Keratinocyte (primary cell): ENCODE results near the gene PSMB2. TPM values are rescaled to one million over a fixed set of nuclear protein-coding genes. Genes with fewer than 3 reads are reported as not detected.

ENCODE experiments used
- DNase-seq: peaks from one replicate; pipeline ENCODE4 v3.0.0-alpha.2; 2011; ENCODE audit warnings: low read depth, missing footprints, low spot score
- FAIRE-seq: peaks from 2 replicates; lab custom pipeline; 2011; peaks lifted over from hg19 to GRCh38; lab: Jason Lieb, UNC
- H2AFZ ChIP-seq: 2 replicates; pipeline ENCODE4 v1.6.0; 2012; ENCODE audit warnings: low read length, control low read depth, inconsistent platforms; ENCODE audit not compliant: control insufficient read depth
- H3K27ac ChIP-seq: 2 replicates; pipeline ENCODE4 v1.5.1; 2011; ENCODE audit warnings: low read length; ENCODE audit not compliant: control insufficient read depth, insufficient read depth
- H3K27me3 ChIP-seq: 3 replicates; pipeline ENCODE4 v1.6.0; 2011; ENCODE audit warnings: low read length; ENCODE audit not compliant: control insufficient read depth, insufficient read depth; ENCODE audit errors: extremely low read depth
- H3K36me3 ChIP-seq, 2 experiments: 2 replicates in 1 of 2; 3 replicates in 1 of 2; pipeline ENCODE4 v1.5.1; 2011; ENCODE audit warnings: low read length in 2 of 2, mild to moderate bottlenecking in 1 of 2; ENCODE audit not compliant: control insufficient read depth in 2 of 2, insufficient read depth in 2 of 2; ENCODE audit errors: extremely low read depth in 1 of 2
- H3K4me1 ChIP-seq: 3 replicates; pipeline ENCODE4 v1.5.1; 2011; ENCODE audit warnings: low read length; ENCODE audit not compliant: control insufficient read depth, insufficient read depth; ENCODE audit errors: extremely low read depth
- H3K4me2 ChIP-seq: 3 replicates; pipeline ENCODE4 v1.6.0; 2011; ENCODE audit warnings: low read depth, low read length; ENCODE audit not compliant: control insufficient read depth, insufficient read depth; ENCODE audit errors: extremely low read depth
- H3K4me3 ChIP-seq, 3 experiments: fragments of 200-600 bp in 1 of 3; sonication (generic) in 1 of 3; 2 replicates in 2 of 3; 3 replicates in 1 of 3; pipeline ENCODE4 v1.5.1; 2011 to 2016; ENCODE audit warnings: low read length in 3 of 3, mild to moderate bottlenecking in 3 of 3, control low read depth in 2 of 3, inconsistent platforms in 1 of 3, low read depth in 1 of 3, mixed read lengths in 1 of 3, mixed run types in 1 of 3, moderate library complexity in 1 of 3; ENCODE audit not compliant: control insufficient read depth in 2 of 3, insufficient read depth in 2 of 3; ENCODE audit errors: extremely low read depth in 1 of 3
- H3K79me2 ChIP-seq: 2 replicates; pipeline ENCODE4 v1.6.0; 2012; ENCODE audit warnings: low read length; ENCODE audit not compliant: control insufficient read depth, insufficient read depth
- H3K9ac ChIP-seq: 3 replicates; pipeline ENCODE4 v1.6.0; 2011; ENCODE audit warnings: low read length; ENCODE audit not compliant: control insufficient read depth, insufficient read depth; ENCODE audit errors: extremely low read depth
- H3K9me1 ChIP-seq: 3 replicates; pipeline ENCODE4 v1.6.0; 2011; ENCODE audit warnings: low read length; ENCODE audit not compliant: control insufficient read depth, insufficient read depth; ENCODE audit errors: extremely low read depth
- H3K9me3 ChIP-seq: 2 replicates; pipeline ENCODE4 v1.5.1; 2012; ENCODE audit warnings: low read depth, low read length; ENCODE audit not compliant: control insufficient read depth
- H4K20me1 ChIP-seq: 3 replicates; pipeline ENCODE4 v1.6.0; 2011; ENCODE audit warnings: low read length; ENCODE audit not compliant: control insufficient read depth, insufficient read depth; ENCODE audit errors: extremely low read depth
- CTCF ChIP-seq, 3 experiments: IDR thresholded peaks in 1 of 3; conservative IDR thresholded peaks in 1 of 3; optimal IDR thresholded peaks in 1 of 3; 2 replicates in 2 of 3; 3 replicates in 1 of 3; pipeline versions ENCODE3 to v1.5.1; 2011; ENCODE audit warnings: low read length in 3 of 3, mild to moderate bottlenecking in 3 of 3, moderate library complexity in 2 of 3, control low read depth in 1 of 3, inconsistent platforms in 1 of 3; ENCODE audit not compliant: insufficient read depth in 2 of 3; ENCODE audit errors: extremely low read depth in 1 of 3
- EZH2 ChIP-seq: IDR thresholded peaks from one replicate; pipeline ENCODE4 v1.6.1; 2012; ENCODE audit warnings: inconsistent platforms, mild to moderate bottlenecking, low read length, moderate library complexity
- dilution Hi-C: fragments of 300-500 bp; cut with MboI; formaldehyde crosslinking; loops from one replicate; pipeline ENCODE4 v1.7.0; 2020; ENCODE audit warnings: low sequenced_read_pairs; ENCODE audit not compliant: extremely low pct_ligation_motif_present
- polyA plus RNA-seq, 5 experiments: library from polyadenylated mRNA; depleted of rRNA in 3 of 5; stranded (reverse) in 3 of 5; stranded (forward) in 1 of 5; unstranded in 1 of 5; fragments of >200 nt; gene quantifications; 1 replicate in 1 of 5; 2 replicates in 3 of 5; 3 replicates in 1 of 5; pipeline versions ENCODE4 v1.2.1 to v1.2.3, GENCODE V29; 2011 to 2012; ENCODE audit warnings: missing spikeins in 2 of 5, low read depth in 1 of 5, low replicate concordance in 1 of 5

PSMB2 gene
- polyA plus RNA-seq, 1 donor (not counting 4 experiments of a cell fraction or from before 2014, with no cell fraction given) = 108 TPM

GRCh38 chr1:35603468-35603867 lies 37.9 kb downstream of the PSMB2 start:
- Histone ChIP-seq H3K4me1 (peaks cover 7% of the 10 kb centered on the region), H2AFZ (no peak overlapping the region), H3K27ac (no peak overlapping the region), H3K9ac (no peak overlapping the region), H3K79me2 (peaks cover 16% of the 10 kb centered on the region), H3K9me3 (no peaks in the 10 kb centered on the region), H3K9me1 (peaks cover 3% of the 10 kb centered on the region), H4K20me1 (no peaks in the 10 kb centered on the region), H3K27me3 (no peaks in the 10 kb centered on the region), H3K4me3 (no peak overlapping the region), H3K36me3 (peaks cover 20 to 29% of the 10 kb centered on the region in 2 experiments), H3K4me2 (no peak overlapping the region)
- DNase-seq (no peak), FAIRE-seq (no peak)
- dilution Hi-C loops = no loop called here
- TF ChIP-seq EZH2 = no peak
- TF ChIP-seq CTCF (optimal IDR thresholded peaks at IDR 0.05 in 1 of 3, IDR thresholded peaks at IDR 0.05 in 1 of 3, conservative IDR thresholded peaks at IDR 0.05 in 1 of 3; ENCODE audit: extremely low read depth in 1 of 3, insufficient read depth in 2 of 3, low read length in 3 of 3) = no peak

- Histone ChIP-seq H3K9ac (no peak overlapping the region), H3K4me1 (peaks cover 2% of the 10 kb centered on the region), H3K36me3 (peaks cover 24% of the 10 kb centered on the region in 2 experiments), H4K20me1 (no peaks in the 10 kb centered on the region), H3K27me3 (no peaks in the 10 kb centered on the region), H3K9me3 (no peaks in the 10 kb centered on the region), H2AFZ (no peak overlapping the region), H3K79me2 (peaks cover under 1% of the 10 kb centered on the region), H3K9me1 (peaks cover 3% of the 10 kb centered on the region), H3K4me3 (no peak overlapping the region), H3K27ac (no peak overlapping the region), H3K4me2 (no peak overlapping the region)
- dilution Hi-C loops = no loop called here
- TF ChIP-seq EZH2 = no peak
- no peak for TF ChIP-seq CTCF (optimal IDR thresholded peaks at IDR 0.05 in 1 of 3, IDR thresholded peaks at IDR 0.05 in 1 of 3, conservative IDR thresholded peaks at IDR 0.05 in 1 of 3; ENCODE audit: extremely low read depth in 1 of 3, insufficient read depth in 2 of 3, low read length in 3 of 3)
- no peak for FAIRE-seq
- no peak for DNase-seq
These were observed 40.7 kb downstream of the PSMB2 start for GRCh38 chr1:35600593-35600992.
